Kidney (tissue), 14 donors: Measurements from ENCODE around the gene TRAF3IP1. TPM values are rescaled to one million over a fixed set of nuclear protein-coding genes. Genes with fewer than 3 reads are reported as not detected.

Source experiments
- DNase-seq, 5 donors: peaks; one replicate each; pipeline ENCODE4 v3.0.0-alpha.2; 2013 to 2020
- FAIRE-seq: peaks from 2 replicates; lab custom pipeline; 2012; peaks lifted over from hg19 to GRCh38; lab: Jason Lieb, UNC
- H3K27ac ChIP-seq, 2 donors: one replicate each; pipeline ENCODE4 v1.7.0; 2013; ENCODE audit warnings: low read depth in 2 of 2, low read length in 2 of 2, inconsistent platforms in 1 of 2
- H3K27me3 ChIP-seq: one replicate; pipeline ENCODE4 v1.7.1; 2013; ENCODE audit warnings: low read length, inconsistent platforms; ENCODE audit not compliant: control insufficient read depth, insufficient read depth
- H3K36me3 ChIP-seq, 3 donors: one replicate each; pipeline versions ENCODE4 v1.7.0 to v1.7.1; 2013; ENCODE audit warnings: low read length in 3 of 3, control low read depth in 1 of 3, inconsistent platforms in 1 of 3; ENCODE audit not compliant: insufficient read depth in 3 of 3, control insufficient read depth in 2 of 3
- H3K4me1 ChIP-seq, 3 donors: one replicate each; pipeline versions ENCODE4 v1.7.0 to v1.7.1; 2013; ENCODE audit warnings: low read length in 3 of 3, inconsistent platforms in 1 of 3, low read depth in 1 of 3; ENCODE audit not compliant: control insufficient read depth in 2 of 3, insufficient read depth in 2 of 3
- H3K4me3 ChIP-seq, 3 donors: one replicate each; pipeline versions ENCODE4 v1.7.0 to v1.8.1; 2013; ENCODE audit warnings: low read length in 3 of 3, control low read depth in 1 of 3, inconsistent platforms in 1 of 3
- H3K9ac ChIP-seq, 3 donors: one replicate each; pipeline versions ENCODE4 v1.7.0 to v1.7.1; 2013; ENCODE audit warnings: low read length in 3 of 3, control low read depth in 1 of 3, inconsistent platforms in 1 of 3
- H3K9me3 ChIP-seq, 3 donors: one replicate each; pipeline versions ENCODE4 v1.7.0 to v1.7.1; 2013; ENCODE audit warnings: low read length in 3 of 3, control low read depth in 1 of 3, inconsistent platforms in 1 of 3; ENCODE audit not compliant: control insufficient read depth in 2 of 3, insufficient read depth in 1 of 3
- CTCF ChIP-seq: IDR thresholded peaks from 3 replicates; pipeline ENCODE4 v1.5.1; 2012; ENCODE audit warnings: mild to moderate bottlenecking, moderate library complexity, borderline replicate concordance; ENCODE audit not compliant: insufficient read depth; ENCODE audit errors: extremely low read depth
- intact Hi-C: fragments of 100-400 bp; cut with DNase I; formaldehyde crosslinking; loops from one replicate; pipeline ENCODE4 v1.11.1; 2022
- polyA plus RNA-seq: library from polyadenylated mRNA; stranded (reverse); fragments of 350-450 nt; fragmentation: Illumina TruSeq; extraction: RNeasy Lipid Tissue Mini Kit (QIAGEN cat#74804); gene quantifications from one replicate; pipeline ENCODE4 v1.2.3, GENCODE V29; 2014; ENCODE audit warnings: low read depth, low replicate concordance; ENCODE audit not compliant: insufficient read depth
- total RNA-seq: library from RNA; stranded (reverse); fragmentation: NEBNext Ultra II Directional; extraction: Animal tissue kit (Norgen Biotek cat#: 25700); gene quantifications from one replicate; pipeline ENCODE4 v1.2.1, GENCODE V29; 2021
- donor health status: control.
- donor health status: control.
- donor health status: control.
- donor health status: control.
- donor health status: control.
- donor health status: DM: yes; HTN: yes; CAD: no.
- donor health status: Normal renal cell carcinoma (clear cell type).

Gene TRAF3IP1
- total and polyA plus RNA-seq, 2 donors from 2014 or later: 6.4 to 24.2 TPM

DNA sequence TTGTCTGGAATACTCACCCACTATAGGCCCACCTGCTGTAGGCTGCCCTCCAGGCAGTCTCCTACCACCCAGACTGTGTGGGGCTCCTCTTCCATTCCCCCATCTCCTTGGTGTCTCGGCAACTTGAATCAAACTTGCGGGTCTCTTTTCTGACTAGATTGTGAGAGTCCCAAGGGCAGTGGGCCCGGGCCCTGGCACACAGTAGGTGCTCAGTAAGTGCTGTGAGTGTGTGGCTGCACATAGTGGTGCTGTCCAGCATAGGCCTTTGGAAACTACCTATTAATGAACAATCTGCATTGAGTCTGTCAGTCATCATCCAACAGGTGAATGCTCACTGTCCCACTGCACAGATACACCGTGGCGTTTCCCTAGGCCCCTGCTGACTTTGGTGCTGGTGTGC is 62.8 kb downstream of the TRAF3IP1 start:
- H3K9me3 ChIP-seq: no peaks in the 10 kb centered on the region
- no peak overlapping the region for H3K27ac ChIP-seq
- H3K4me3 ChIP-seq: no peak overlapping the region
- intact Hi-C loops: no loop called here
- no peaks in the 10 kb centered on the region for H3K27me3 ChIP-seq
- FAIRE-seq (no peak), DNase-seq (no peak)
- no peak overlapping the region for H3K9ac ChIP-seq
- peaks cover 0 to 3% (median 0%) of the 10 kb centered on the region in 3 donors for H3K4me1 ChIP-seq
- no peak for TF ChIP-seq CTCF
- H3K36me3 ChIP-seq: peaks cover 0 to 6% (median 3%) of the 10 kb centered on the region in 3 donors

DNA sequence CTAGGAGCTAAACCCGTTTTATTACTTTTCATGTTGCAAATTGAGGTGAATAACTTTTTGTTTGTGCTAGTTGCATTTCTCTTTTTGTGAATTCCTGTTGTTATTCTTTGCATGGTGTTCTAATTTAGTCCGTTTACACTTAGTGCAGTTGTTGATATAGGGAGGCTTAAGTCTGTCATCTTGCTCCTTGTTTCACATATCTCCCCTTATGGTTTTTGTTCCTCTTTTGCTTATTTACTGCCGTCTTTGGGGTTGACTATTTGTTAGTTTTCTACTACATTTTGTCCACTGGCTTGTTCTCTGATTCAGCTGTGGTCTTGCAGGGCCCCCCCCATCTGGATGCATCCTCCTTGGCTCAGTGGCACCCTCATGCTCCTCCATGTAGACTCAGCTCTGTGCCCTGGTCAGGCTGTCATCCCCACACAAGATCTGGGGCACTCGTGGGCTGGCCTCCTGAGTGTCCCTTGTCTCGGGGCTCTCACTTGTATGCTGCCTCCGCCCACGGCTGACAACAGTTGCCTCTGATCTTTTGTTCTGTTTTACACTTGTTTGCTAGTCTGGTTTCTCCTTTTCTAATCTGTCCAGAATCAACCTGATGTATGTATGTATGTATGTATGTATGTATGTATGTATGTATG is 63.5 kb downstream of the TRAF3IP1 start:
- H3K9me3 ChIP-seq: no peaks in the 10 kb centered on the region
- H3K4me3 ChIP-seq: no peak overlapping the region
- no peak for TF ChIP-seq CTCF
- no peak for FAIRE-seq
- H3K4me1 ChIP-seq: peaks cover 0 to 1% (median 0%) of the 10 kb centered on the region in 3 donors
- H3K36me3 ChIP-seq: peaks cover 0 to 6% (median 3%) of the 10 kb centered on the region in 3 donors
- H3K27me3 ChIP-seq: no peaks in the 10 kb centered on the region
- intact Hi-C loops: no loop called here
- H3K27ac ChIP-seq: no peak overlapping the region
- no peak for DNase-seq
- no peak overlapping the region for H3K9ac ChIP-seq

GRCh38 chr2:238387332-238387731 is 67.0 kb downstream of the TRAF3IP1 start:
- no peaks in the 10 kb centered on the region for H3K36me3 ChIP-seq
- H3K9ac ChIP-seq: no peak overlapping the region
- H3K4me3 ChIP-seq: no peak overlapping the region
- no peak for TF ChIP-seq CTCF
- H3K9me3 ChIP-seq: no peaks in the 10 kb centered on the region
- H3K4me1 ChIP-seq: peaks cover 0 to 3% (median 0%) of the 10 kb centered on the region in 3 donors
- FAIRE-seq (no peak), DNase-seq (no peak)
- intact Hi-C loops: no loop called here
- H3K27ac ChIP-seq: no peak overlapping the region
- H3K27me3 ChIP-seq: no peaks in the 10 kb centered on the region
